22Rv1 (cell line): ENCODE data around the gene BTF3.
A peak's percentile ranks its signal among the peaks of the same experiment; 100 is the strongest.
"Not testable (repeated sequence)": the region's sequence is repeated elsewhere in the genome, so short reads cannot be mapped to it uniquely, and the experiment has no call there.

Experiments used
- H3K27ac ChIP-seq: fragments of 450-650 bp; 2 replicates; pipeline ENCODE4 v1.5.1; 2017
- ZFX ChIP-seq: fragments of 450-650 bp; IDR thresholded peaks from 2 replicates; pipeline ENCODE4 v1.6.1; 2017; ENCODE audit warnings: antibody characterized with exemption, borderline replicate concordance
- TF ChIP-seq, protein P1 (sequence below): fragments of 450-650 bp; IDR thresholded peaks from 2 replicates; pipeline ENCODE4 v1.5.1; 2017; ENCODE audit warnings: mild to moderate bottlenecking

BTF3 gene

DNA sequence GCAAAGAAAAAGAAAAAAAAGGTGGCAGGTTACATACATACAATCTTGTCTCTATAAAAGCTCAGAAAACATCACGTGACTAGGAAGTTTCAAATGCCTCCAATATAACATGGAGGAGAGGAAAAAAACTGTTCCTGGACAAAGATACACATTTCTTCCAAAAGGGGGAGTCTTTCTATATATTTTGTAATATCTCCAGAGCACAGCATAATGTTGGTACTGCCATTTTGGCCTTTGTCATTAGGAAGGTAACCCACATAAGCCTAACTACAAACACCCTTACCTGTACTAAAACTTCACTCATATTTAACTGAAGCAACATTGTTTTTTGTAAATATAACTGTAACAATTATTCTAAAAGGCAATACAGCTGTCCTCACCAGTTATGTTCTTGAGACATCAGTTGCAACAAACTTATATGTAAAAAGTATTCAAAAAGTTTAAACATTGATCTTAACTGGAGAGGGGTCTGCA lies 1.2 kb upstream of the BTF3 start:
- peak overlapping the region; percentile 90 for H3K27ac ChIP-seq
- TF ChIP-seq, protein P1, sequence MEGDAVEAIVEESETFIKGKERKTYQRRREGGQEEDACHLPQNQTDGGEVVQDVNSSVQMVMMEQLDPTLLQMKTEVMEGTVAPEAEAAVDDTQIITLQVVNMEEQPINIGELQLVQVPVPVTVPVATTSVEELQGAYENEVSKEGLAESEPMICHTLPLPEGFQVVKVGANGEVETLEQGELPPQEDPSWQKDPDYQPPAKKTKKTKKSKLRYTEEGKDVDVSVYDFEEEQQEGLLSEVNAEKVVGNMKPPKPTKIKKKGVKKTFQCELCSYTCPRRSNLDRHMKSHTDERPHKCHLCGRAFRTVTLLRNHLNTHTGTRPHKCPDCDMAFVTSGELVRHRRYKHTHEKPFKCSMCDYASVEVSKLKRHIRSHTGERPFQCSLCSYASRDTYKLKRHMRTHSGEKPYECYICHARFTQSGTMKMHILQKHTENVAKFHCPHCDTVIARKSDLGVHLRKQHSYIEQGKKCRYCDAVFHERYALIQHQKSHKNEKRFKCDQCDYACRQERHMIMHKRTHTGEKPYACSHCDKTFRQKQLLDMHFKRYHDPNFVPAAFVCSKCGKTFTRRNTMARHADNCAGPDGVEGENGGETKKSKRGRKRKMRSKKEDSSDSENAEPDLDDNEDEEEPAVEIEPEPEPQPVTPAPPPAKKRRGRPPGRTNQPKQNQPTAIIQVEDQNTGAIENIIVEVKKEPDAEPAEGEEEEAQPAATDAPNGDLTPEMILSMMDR: peak; percentile 70
- no peak for TF ChIP-seq ZFX

DNA sequence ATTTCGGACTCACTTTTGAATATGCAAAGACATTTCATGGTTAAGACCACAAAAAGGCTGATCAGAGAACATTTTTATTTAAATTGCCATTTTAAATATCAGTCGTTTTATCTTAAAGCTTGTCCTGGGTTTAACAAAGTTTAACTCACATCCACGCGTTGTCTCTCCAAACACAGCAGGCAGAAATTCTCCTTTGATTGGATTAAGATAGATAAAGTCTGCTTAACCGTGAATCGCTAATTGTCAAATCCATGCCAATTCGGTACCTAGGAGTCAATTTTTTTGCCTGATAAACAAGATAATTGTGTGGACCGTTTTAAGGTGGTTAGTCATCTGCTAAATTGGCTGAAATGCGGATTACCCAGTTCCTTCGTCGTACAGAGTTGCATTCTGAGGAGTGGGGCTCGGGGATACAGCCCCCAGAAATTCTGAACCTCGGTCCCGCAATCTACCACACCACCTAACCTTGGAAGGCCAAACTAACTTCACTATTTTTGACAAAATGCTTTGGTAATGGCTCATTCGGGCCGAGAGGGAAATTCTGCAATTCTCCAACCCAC lies 665 bp upstream of the BTF3 start:
- peak overlapping the region; percentile 90 for H3K27ac ChIP-seq
- TF ChIP-seq, protein P1: no peak
- no peak for TF ChIP-seq ZFX

DNA sequence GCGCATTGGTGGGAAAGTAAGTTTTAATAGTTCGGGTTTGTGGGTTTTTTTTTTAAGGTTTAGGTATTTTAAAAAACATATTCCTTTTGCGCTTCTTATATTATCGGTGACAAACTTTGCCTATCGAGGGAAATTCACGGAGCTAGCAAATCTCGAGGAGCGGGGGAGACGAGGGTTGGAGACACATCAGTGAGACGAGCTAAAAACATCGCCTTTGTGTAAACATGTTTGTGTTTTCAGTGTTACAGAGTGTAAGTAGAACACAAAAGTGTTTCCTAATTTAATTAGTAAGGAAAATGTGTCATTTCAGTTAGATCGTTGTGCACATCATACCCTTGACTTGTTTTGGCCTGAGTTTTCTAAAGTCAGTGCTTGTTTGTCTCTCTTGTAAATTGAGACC lies 945 bp downstream of the BTF3 start:
- peak overlapping the region; percentile 90 for H3K27ac ChIP-seq

DNA sequence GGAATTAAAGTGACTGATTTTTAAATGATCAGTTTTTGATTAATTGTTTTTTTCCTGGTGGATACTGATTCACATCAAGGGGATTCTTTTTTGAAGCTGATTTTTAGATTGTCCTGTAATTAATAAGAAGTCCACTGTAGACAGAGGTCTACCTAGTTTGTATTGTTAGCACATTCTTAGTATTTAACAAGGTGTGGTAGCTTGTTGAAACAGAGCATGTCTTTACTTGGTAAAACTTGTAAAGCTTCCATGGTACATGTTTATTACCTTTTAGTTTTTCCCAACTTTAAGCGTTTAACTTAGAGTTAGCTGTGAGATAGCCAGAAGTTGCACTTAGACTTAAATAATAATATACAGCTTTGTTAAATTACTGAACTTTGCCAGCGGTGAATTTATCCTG lies 1.5 kb downstream of the BTF3 start:
- peak overlapping the region; percentile 90; the same call in 1 of the 2 replicates for H3K27ac ChIP-seq
- TF ChIP-seq, protein P1: no peak
- no peak for TF ChIP-seq ZFX

More for the DNA sequence above, 945 bp downstream of the BTF3 start:
- TF ChIP-seq, protein P1: no peak
- TF ChIP-seq ZFX: no peak

DNA sequence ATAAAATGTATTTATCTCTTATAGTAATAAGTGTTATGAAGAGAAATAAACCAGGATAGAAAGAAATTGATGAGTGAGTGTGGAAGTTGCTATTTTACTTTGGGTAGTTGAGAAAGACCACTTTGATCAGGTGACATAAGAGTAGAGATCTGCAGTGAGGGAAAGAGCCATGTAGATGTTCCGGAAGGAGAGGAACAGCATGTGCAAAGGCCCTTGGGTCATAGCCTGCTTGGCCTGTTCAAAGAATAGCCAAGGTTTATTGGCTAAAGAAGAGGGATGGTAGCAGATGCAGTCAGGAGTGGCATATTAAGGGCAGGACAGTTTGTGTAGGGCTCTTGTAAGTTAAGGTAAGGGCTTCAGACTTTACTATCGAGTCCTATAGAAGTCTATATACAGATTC lies 3.2 kb downstream of the BTF3 start:
- no peak overlapping the region for H3K27ac ChIP-seq
- TF ChIP-seq ZFX: no peak
- TF ChIP-seq, protein P1: no peak

DNA sequence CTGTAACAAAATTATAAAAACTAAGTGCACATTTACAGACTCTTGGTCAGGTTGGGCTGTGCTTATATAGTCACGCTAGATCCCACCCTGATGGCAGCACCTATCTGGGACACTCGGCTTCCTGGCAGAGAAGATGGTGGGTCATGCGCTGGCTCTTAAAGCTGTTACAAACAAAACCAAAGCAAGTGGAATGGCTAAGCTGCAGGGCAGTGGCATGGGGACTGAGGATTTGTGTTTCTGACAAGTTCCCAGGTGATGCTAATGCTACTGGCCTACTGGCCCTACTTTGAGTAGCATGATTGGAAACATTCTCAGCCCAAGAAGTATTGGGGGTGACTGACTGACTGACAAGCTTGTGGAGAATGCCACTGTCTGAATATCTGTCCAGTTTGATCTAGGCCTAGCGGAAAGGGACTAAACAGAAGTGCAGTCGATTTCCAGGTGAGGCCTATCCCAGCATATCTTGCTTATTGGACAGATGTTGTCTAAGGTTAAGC lies 8.3 kb downstream of the BTF3 start:
- no peak for TF ChIP-seq ZFX
- TF ChIP-seq, protein P1: no peak
- peak overlapping the region; percentile 68 for H3K27ac ChIP-seq

DNA sequence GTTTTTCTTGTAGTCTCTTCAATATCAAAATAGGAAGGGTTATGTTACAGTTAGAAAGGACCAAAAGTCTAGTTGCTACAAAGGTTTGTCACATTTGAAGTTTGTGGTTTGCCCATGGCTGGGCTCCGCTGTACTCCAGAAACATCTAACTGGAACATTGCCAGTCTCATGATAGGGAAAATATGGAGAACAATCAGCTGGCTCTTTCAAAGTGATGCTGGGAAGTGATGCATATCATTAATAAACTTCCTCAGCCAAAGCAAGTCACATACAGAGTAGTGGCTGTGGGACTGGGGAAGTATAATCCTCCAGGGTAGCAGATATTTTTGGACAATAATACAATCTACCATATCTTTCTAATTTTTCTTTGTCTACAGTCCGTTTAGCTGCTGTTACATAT lies 8.8 kb downstream of the BTF3 start:
- TF ChIP-seq, protein P1: no peak
- no peak for TF ChIP-seq ZFX

DNA sequence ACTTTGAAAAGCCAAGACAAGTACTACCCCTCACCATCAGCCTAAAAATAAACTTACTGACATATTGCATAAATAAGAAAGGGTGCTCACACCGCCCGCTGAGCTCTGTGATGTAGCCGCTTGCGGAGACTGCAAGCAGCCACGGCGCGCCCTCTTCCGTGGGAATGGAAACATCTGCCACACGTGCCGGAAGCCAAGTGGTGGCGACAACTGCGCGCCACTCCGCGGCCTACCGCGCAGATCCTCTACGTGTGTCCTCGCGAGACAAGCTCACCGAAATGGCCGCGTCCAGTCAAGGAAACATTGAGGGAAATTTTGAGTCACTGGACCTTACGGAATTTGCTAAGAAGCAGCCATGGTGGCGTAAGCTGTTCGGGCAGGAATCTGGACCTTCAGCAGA lies 10.3 kb downstream of the BTF3 start:
- not testable (repeated sequence) for H3K27ac ChIP-seq

More for the DNA sequence above, 8.8 kb downstream of the BTF3 start:
- H3K27ac ChIP-seq: peak overlapping the region; percentile 68
